NCI-H128 (cell line): ENCODE results near the gene CD200.

Experiments used
- DNase-seq: peaks from one replicate; lab custom pipeline; 2025; ENCODE audit not compliant: unreplicated experiment; lab: John Stamatoyannopoulos, UW

CD200 gene

DNA sequence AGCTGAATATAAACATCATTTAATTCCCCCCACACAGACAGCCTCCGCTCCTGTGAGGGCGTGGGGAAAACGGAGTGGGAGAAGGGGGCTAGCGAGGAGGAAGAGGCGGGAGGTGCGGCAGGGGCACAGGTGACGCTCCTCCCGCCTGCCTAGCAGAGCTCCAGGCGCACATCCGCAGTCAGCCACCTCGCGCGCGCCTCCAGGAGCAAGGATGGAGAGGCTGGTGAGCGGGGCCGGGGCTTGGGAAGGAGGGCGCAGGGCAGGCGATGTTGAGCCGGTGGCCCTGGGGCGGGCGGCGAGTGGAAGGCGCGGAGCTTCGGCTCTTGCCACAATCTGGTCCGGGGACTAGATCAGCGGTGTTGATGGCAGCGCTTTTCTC, at the start of gene CD200:
Gene CD200, plus strand, starts transcription at position 155 of the 379 bp plus-strand sequence. Its CDS starts 57 bp downstream, at position 212.
- peak; percentile 65 for DNase-seq

- no peak for DNase-seq
Observed at GRCh38 chr3:112289011-112289410, 43.9 kb upstream of the CD200 start.

DNA sequence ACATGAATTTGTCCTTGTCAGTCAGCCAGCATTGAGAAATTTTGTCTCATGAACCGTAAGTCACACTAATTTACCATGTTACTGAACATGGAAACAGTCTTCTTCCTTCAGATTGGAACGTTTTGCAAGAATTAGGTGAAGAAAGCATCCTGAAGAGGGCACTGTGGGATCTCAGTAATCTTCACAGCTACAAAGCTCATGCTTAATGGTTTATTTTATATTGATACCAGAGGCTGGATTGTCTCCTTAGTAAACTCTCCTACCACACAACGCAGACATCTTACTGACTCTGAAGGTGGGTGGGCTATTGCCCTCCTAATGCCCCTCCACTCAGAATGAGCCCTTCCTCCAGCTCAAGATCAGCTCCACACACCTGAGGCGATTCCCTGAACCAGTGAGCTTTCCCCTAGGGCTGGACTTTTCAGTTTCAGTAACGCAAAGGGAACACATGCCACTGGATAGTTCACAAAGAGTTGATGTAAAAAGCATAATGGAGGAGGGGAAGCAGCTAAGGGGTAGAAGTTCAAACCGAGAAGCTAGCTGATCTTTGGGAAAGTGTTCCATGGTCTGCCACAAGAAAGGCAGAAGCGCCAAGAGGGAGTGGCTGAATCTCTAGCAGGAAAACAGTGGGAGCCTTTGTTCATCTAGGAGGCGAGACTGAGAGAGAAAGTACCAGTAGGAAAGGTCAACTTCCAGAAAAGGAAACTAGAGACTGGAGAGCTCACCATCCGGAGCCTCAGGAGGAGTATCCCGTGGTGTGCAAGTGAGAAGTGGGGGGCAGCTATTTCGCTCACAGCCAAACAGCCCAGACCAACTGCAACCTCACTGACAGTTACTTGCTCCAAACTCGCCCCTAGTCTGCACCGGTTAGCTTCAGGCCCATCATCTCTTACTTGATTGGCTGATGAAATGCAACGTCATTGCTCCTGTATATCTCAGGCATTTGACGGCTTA, 39.3 kb upstream of the CD200 start, which contains the start of gene SLC9C1:
Gene SLC9C1, minus strand, starts transcription at position 849 of the 954 bp plus-strand sequence. CDS start 7,425 bp downstream, outside the sequence.
- peak; percentile 18 for DNase-seq

DNA sequence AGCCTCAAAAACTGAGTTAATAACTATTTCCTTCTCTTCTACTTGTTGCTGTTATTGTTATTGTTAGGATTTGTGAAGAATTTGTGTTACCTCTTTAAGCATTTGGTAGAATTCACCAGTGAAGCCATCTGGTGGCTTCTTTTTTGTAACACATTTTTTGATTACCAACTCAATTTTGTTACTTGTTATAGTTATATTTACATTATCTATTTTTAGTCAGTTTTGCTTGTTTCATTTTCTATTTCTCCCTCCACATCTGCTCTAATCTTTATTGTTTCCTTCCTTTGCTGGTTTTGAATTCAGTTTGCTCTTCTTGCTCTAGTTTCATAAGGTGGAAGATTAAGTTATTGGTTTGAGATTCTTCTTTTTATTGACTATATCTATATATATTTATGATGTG, 35.2 kb upstream of the CD200 start:
- DNase-seq: no peak

GRCh38 chr3:112298781-112299180, 34.2 kb upstream of the CD200 start:
- DNase-seq: no peak

GRCh38 chr3:112302150-112302830, 30.7 kb upstream of the CD200 start:
- DNase-seq: no peak

GRCh38 chr3:112302881-112303763, 29.8 kb upstream of the CD200 start:
- DNase-seq: no peak

DNA sequence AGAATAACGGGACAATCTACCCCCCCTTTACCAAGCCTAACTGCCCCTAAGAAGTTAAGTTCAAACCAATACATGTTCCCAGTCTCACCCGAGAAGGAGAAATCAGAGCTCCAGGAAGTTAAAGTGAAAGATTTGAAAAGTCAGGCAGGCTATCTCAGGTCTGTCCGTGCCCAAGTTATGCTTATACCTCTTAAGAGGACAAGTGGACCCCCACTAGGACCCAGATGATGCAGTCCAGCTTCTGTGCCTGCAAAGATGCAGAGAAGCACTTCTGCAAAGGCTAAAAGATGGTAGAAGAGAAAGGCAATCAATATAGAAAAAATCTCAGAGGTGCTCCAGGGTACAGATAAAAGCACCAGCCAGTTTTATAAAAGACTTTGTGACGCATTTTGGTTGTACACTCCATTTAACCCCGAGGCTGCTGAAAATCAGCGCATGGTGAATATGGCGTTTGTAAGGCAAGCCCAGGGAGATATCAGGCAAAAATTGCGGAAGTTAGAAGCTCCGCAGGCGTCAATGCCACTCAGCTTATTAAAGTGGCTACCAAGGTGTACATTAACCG, 29.1 kb upstream of the CD200 start:
- DNase-seq: no peak

DNA sequence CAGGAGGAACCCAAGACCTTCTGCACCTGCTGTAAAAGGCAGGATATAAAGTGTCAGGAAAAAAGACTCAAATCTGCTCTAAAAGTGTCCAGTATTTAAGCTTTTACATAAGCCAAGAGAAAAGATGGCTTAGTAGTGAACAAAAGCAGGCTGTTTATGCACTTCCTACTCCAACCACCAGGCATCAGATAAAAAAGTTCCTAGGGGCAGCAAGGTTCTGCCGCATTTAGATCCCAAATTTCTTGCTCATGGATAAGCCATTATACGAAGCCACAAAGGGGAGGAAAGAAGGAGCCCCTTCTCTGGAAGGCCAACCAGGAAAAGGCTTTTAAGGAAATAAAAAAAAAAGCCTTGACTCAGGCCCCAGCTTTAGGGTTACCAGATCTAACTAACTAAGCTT, 28.3 kb upstream of the CD200 start:
- no peak for DNase-seq

DNA sequence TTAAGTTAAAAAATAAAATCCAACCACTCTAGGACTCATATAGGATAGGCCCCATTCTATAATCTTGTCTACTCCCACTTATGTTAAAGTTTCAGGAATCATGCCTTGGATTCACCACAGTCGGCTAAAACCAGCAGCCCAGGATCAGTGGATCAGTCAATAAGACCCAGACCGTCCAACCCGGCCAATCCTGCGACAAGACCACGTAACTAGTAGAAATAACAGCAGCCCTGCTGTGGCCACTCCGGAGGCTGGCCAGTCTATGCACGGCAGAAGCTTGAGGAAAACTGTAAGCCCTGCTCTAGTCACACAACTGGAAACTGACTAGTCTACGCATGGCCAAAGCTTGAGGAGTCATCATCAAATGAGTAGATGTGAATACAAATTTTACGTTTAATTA, 26.1 kb upstream of the CD200 start:
- no peak for DNase-seq

- DNase-seq: no peak
Observed at GRCh38 chr3:112307557-112307956, 25.4 kb upstream of the CD200 start.

GRCh38 chr3:112308151-112308911, 24.6 kb upstream of the CD200 start:
- peak; percentile 26 for DNase-seq

GRCh38 chr3:112314649-112315048, 18.3 kb upstream of the CD200 start:
- DNase-seq: no peak

GRCh38 chr3:112315791-112316190, 17.2 kb upstream of the CD200 start:
- no peak for DNase-seq

DNA sequence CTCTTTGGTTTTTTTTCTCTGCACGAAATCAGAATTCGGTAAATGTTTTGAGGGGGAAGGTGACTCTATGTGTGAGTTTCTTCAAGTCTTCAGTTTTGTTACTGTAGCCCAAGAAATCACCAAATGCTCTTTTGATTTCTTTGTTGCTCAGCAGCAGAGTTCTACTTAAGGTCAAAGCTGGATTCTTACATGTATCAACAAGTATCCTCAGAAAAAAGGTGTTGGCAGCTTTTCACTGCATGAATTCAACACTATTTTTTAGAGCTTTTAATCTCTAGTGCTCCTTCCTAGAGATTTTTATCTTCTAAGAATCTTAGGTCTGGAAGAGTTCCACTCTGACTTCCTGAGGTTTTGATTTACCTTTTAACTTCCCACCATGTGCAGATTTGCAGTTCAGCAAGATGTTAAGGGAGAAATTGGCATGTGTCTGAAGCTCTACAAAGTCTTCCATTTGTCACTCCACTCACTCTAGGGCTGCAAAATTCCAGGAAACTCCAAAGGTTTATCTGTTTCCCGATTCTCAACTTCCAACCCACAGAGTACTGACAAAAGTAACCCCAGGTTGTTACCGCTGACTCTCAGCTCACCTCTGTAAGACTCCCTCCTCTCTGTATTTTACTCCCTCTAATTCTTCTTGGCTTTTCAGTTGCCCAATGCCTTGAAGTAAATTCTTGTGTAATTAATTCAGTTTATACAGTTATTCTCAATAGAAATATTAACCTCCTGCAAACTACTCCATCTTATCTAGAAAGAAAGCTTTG, 13.3 kb upstream of the CD200 start:
- DNase-seq: no peak

GRCh38 chr3:112320691-112321090, 12.3 kb upstream of the CD200 start:
- no peak for DNase-seq

DNA sequence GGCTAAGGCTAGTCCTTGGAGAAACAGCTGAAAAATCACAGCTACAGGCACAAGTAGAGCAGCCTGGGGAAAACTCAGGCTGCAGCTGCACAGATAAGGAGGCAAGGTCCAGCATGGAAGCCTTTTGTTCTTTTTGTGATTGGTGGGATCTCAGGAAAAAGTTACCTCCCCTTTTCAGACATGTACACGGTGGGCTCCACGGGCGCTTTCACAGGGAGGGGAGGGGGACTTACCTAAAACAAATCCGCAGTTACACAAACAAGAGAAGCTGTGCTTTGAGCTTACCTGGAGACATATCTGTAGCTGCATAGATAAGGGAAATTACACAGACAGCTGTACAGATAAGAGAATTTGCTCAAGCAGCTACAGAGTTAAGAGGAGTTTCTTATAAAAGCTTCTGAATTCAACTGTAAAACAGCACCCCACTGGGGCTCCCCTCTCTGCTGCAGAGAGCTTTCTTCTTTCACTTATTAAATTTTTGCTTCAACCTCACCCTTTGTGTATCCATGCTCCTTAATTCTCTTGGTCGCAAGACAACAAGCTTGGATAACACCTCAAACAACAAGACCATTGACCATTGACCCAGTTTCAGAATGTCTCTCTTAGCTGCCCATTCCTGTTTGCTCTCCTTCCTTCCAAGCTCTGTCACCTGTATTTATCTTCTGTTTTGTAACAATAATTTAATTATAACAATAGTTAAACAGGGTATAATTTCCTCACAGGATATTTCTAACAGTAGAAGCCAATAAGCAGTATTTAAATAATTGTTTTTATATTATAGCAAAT, 10.9 kb upstream of the CD200 start:
- DNase-seq: no peak

DNA sequence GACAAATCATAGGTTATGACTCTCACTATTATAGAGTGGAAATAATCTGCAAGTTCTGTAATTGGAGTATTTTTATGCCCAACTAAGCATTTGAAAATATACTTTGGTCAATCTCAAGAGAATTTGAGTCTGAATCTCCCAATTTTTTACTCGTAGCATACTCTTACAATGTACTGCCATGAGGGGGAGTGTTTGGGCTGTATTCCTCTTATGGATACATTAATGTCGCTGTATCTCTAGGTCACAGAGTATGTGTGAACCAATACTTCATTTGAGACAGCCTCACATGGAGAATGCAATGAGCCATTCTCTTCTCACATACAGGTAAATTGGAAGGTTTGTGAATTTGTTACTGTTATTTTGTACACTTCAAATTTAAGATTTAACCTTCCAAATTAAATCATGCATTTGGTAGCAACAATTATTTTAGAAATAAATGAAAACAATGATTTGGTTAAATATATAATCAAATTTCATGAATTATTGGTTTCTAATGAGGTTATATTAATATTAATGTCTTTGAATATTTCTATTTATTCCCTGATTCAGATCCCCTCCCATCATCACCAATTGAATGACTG, 5.5 kb upstream of the CD200 start:
- peak; percentile 53 for DNase-seq
